ENCODE data around the gene MYRIP. TPM values are rescaled to one million over a fixed set of nuclear protein-coding genes. Genes with fewer than 3 reads are reported as not detected.
A peak's percentile ranks its signal among the peaks of the same experiment; 100 is the strongest.

Gene MYRIP
- total and polyA plus RNA-seq, 10 donors, result 1.5 to 35.2 (median 16.2) TPM

- Histone ChIP-seq H3K36me3 (no peaks in the 10 kb centered on the region), H3K27me3 (replicated peaks in 1 of 7) (peaks cover 0 to 60% (median 16%) of the 10 kb centered on the region in 7 donors), H3K4me3 (peak overlapping the region; percentile 10 to 73 (median 51)), H3K27ac (peak overlapping the region in 4 of 8 donors; percentile 65 to 80 (median 76)), H3K4me1 (peaks cover 3 to 23% (median 13%) of the 10 kb centered on the region in 6 donors), H3K9me3 (no peaks in the 10 kb centered on the region)
- WGBS, 5 donors, result 11 to 18% (median 16%) methylated on average over 16 of the region's 16 CpGs
- no peak for DNase-seq
- intact Hi-C loops (cut with DNase I; ENCODE audit: low total_unique reads), result no loop called here
- TF ChIP-seq CTCF (IDR thresholded peaks at IDR 0.05 in 8 of 11, conservative IDR thresholded peaks at IDR 0.05 in 3 of 11) (no peak), POLR2AphosphoS5 (IDR thresholded peaks at IDR 0.05) (no peak), POLR2A (IDR thresholded peaks at IDR 0.05) (no peak)
Measured at GRCh38 chr3:39810647-39811161, 1.3 kb downstream of the MYRIP start.

- peak overlapping the region in 5 of 8 donors; percentile 2 to 80 (median 32) for H3K27ac ChIP-seq
- TF ChIP-seq POLR2AphosphoS5 (IDR thresholded peaks at IDR 0.05) (no peak), POLR2A (IDR thresholded peaks at IDR 0.05) (no peak), CTCF (IDR thresholded peaks at IDR 0.05 in 8 of 11, conservative IDR thresholded peaks at IDR 0.05 in 3 of 11) (no peak)
- H3K27me3 ChIP-seq (replicated peaks in 1 of 7), result peaks cover 0 to 60% (median 16%) of the 10 kb centered on the region in 7 donors
- no peak for DNase-seq
- intact Hi-C loops (cut with DNase I; ENCODE audit: low total_unique reads), result no loop called here
- peak overlapping the region in 6 of 8 donors; percentile 44 to 73 (median 54) for H3K4me3 ChIP-seq
- 70 to 83% (median 72%) methylated on average over 9 of the region's 9 CpGs for WGBS, 5 donors
- H3K4me1 ChIP-seq, result peaks cover 3 to 23% (median 13%) of the 10 kb centered on the region in 6 donors
- H3K9me3 ChIP-seq, result no peaks in the 10 kb centered on the region
- no peaks in the 10 kb centered on the region for H3K36me3 ChIP-seq
Measured at GRCh38 chr3:39811561-39811960, 2.2 kb downstream of the MYRIP start.

GRCh38 chr3:39812537-39812936 lies 3.1 kb downstream of the MYRIP start:
- intact Hi-C loops (cut with DNase I; ENCODE audit: low total_unique reads), result no loop called here
- H3K4me3 ChIP-seq, result peak overlapping the region in 1 of 8 donors; percentile 69
- peak overlapping the region in 2 of 8 donors; percentile 29 to 80 for H3K27ac ChIP-seq
- H3K9me3 ChIP-seq, result no peaks in the 10 kb centered on the region
- DNase-seq, result no peak
- peak in 3 of 11 experiments; percentile 9 to 21 (median 19) for TF ChIP-seq CTCF (IDR thresholded peaks at IDR 0.05 in 8 of 11, conservative IDR thresholded peaks at IDR 0.05 in 3 of 11)
- TF ChIP-seq POLR2AphosphoS5 (IDR thresholded peaks at IDR 0.05), result no peak
- no peak for TF ChIP-seq POLR2A (IDR thresholded peaks at IDR 0.05)
- WGBS, 5 donors, result 63 to 73% (median 72%) methylated on average over 2 of the region's 2 CpGs
- peaks cover 3 to 23% (median 13%) of the 10 kb centered on the region in 6 donors for H3K4me1 ChIP-seq
- peaks cover 0 to 55% (median 16%) of the 10 kb centered on the region in 7 donors for H3K27me3 ChIP-seq (replicated peaks in 1 of 7)
- H3K36me3 ChIP-seq, result no peaks in the 10 kb centered on the region

- H3K9me3 ChIP-seq, result no peaks in the 10 kb centered on the region
- H3K27ac ChIP-seq, result no peak overlapping the region
- no peak for DNase-seq
- H3K4me1 ChIP-seq, result peaks cover 0 to 15% (median 13%) of the 10 kb centered on the region in 6 donors
- intact Hi-C loops (cut with DNase I; ENCODE audit: low total_unique reads), result no loop called here
- TF ChIP-seq POLR2A (IDR thresholded peaks at IDR 0.05) (no peak), CTCF (IDR thresholded peaks at IDR 0.05 in 8 of 11, conservative IDR thresholded peaks at IDR 0.05 in 3 of 11) (no peak), POLR2AphosphoS5 (IDR thresholded peaks at IDR 0.05) (no peak)
- H3K27me3 ChIP-seq (replicated peaks in 1 of 7), result peaks cover 0 to 41% (median 16%) of the 10 kb centered on the region in 7 donors
- no peaks in the 10 kb centered on the region for H3K36me3 ChIP-seq
- H3K4me3 ChIP-seq, result no peak overlapping the region
Measured at GRCh38 chr3:39814007-39814406, 4.6 kb downstream of the MYRIP start.
